Liver (tissue), 9 donors: ENCODE data around the gene CDC42EP3. TPM values are rescaled to one million over a fixed set of nuclear protein-coding genes. Genes with fewer than 3 reads are reported as not detected.

Experiments
- DNase-seq: peaks from one replicate; pipeline ENCODE4 v3.0.0-alpha.2; 2017; ENCODE audit warnings: low spot score
- H3K27ac ChIP-seq, 2 donors: one replicate each; pipeline ENCODE4 v1.7.0; 2013; ENCODE audit warnings: inconsistent platforms in 2 of 2, low read length in 2 of 2, control low read depth in 1 of 2, low read depth in 1 of 2, mild to moderate bottlenecking in 1 of 2
- H3K27me3 ChIP-seq, 4 donors: one replicate each; pipeline versions ENCODE4 v1.6.1 to v1.7.0; 2013; ENCODE audit warnings: low read length in 3 of 4, inconsistent platforms in 1 of 4, mild to moderate bottlenecking in 1 of 4, moderate library complexity in 1 of 4; ENCODE audit not compliant: control insufficient read depth in 4 of 4, insufficient read depth in 4 of 4
- H3K36me3 ChIP-seq, 4 donors: one replicate each; pipeline versions ENCODE4 v1.6.1 to v1.7.0; 2013; ENCODE audit warnings: low read length in 3 of 4, mild to moderate bottlenecking in 3 of 4, low read depth in 1 of 4, moderate library complexity in 1 of 4; ENCODE audit not compliant: control insufficient read depth in 4 of 4, insufficient read depth in 3 of 4
- H3K4me1 ChIP-seq, 4 donors: one replicate each; pipeline versions ENCODE4 v1.6.1 to v1.7.0; 2013; ENCODE audit warnings: low read length in 3 of 4, mild to moderate bottlenecking in 3 of 4, moderate library complexity in 1 of 4; ENCODE audit not compliant: control insufficient read depth in 4 of 4, insufficient read depth in 4 of 4
- H3K4me3 ChIP-seq, 3 donors: one replicate each; pipeline versions ENCODE4 v1.6.1 to v1.7.0; 2013; ENCODE audit warnings: low read length in 3 of 3, control low read depth in 1 of 3, low read depth in 1 of 3, mild to moderate bottlenecking in 1 of 3
- H3K9ac ChIP-seq, 2 donors: one replicate each; pipeline ENCODE4 v1.7.0; 2013; ENCODE audit warnings: low read length in 2 of 2, mild to moderate bottlenecking in 2 of 2, moderate library complexity in 2 of 2, control low read depth in 1 of 2, low read depth in 1 of 2
- H3K9me3 ChIP-seq, 4 donors: one replicate each; pipeline versions ENCODE4 v1.6.1 to v1.7.0; 2013; ENCODE audit warnings: low read length in 3 of 4; ENCODE audit not compliant: control insufficient read depth in 4 of 4
- EGR1 ChIP-seq, 2 donors: IDR thresholded peaks; 2 replicates each; pipeline ENCODE4 v1.6.1; 2016 to 2018; ENCODE audit warnings: antibody characterized with exemption in 2 of 2, low read depth in 2 of 2
- GABPA ChIP-seq, 2 donors: IDR thresholded peaks in 1 of 2; conservative IDR thresholded peaks in 1 of 2; 2 replicates each; pipeline ENCODE4 v1.6.1; 2016; ENCODE audit warnings: antibody characterized with exemption in 2 of 2, mild to moderate bottlenecking in 1 of 2, moderate library complexity in 1 of 2
- HNF4A ChIP-seq, 2 donors: conservative IDR thresholded peaks; 2 replicates each; pipeline ENCODE4 v1.6.1; 2016; ENCODE audit warnings: antibody characterized with exemption in 2 of 2, mild to moderate bottlenecking in 2 of 2
- JUND ChIP-seq, 2 donors: IDR thresholded peaks; 2 replicates each; pipeline ENCODE4 v1.6.1; 2016; ENCODE audit warnings: antibody characterized with exemption in 2 of 2
- MAX ChIP-seq: IDR thresholded peaks from 2 replicates; pipeline ENCODE4 v1.6.1; 2016; ENCODE audit warnings: antibody characterized with exemption
- REST ChIP-seq: IDR thresholded peaks from 2 replicates; pipeline ENCODE4 v1.6.1; 2016; ENCODE audit warnings: antibody characterized with exemption, mild to moderate bottlenecking
- SP1 ChIP-seq: IDR thresholded peaks from 2 replicates; pipeline ENCODE4 v1.6.1; 2018; ENCODE audit warnings: antibody characterized with exemption, mild to moderate bottlenecking
- TAF1 ChIP-seq: conservative IDR thresholded peaks from 2 replicates; pipeline ENCODE4 v1.6.1; 2016; ENCODE audit warnings: antibody characterized with exemption, mild to moderate bottlenecking
- YY1 ChIP-seq: IDR thresholded peaks from 2 replicates; pipeline ENCODE4 v1.6.1; 2016; ENCODE audit warnings: antibody characterized with exemption, mild to moderate bottlenecking
- ZBTB33 ChIP-seq: IDR thresholded peaks from 2 replicates; pipeline ENCODE4 v1.6.1; 2016; ENCODE audit warnings: antibody characterized with exemption
- WGBS: extraction: QIAGEN DNeasy Blood & Tissue Kit; methylation state at CpG from one replicate; pipeline ENCODE4 v1.1.7; 2013; 5-methylcytosine and 5-hydroxymethylcytosine counted together
- polyA plus RNA-seq, 2 donors: library from polyadenylated mRNA; stranded (reverse) in 1 of 2; unstranded in 1 of 2; fragments of 200-250 nt in 1 of 2; fragments of >200 nt in 1 of 2; fragmentation: Nextera tagmentation in 1 of 2; extraction: Ambion mirVana in 1 of 2; gene quantifications; one replicate each; pipeline versions ENCODE4 v1.2.1 to v1.2.3, GENCODE V29; 2013 to 2015
- total RNA-seq, 2 donors: library from RNA; depleted of rRNA; stranded (reverse); fragments of >200 nt; gene quantifications; one replicate each; pipeline ENCODE4 v1.2.3, GENCODE V29; 2014
- donor health status: healthy.
- donor health status: healthy.
- donor health status: healthy.
- donor health status: healthy.
- donor health status: healthy.

Gene CDC42EP3
- total and polyA plus RNA-seq, 4 donors, result 2.5 to 4.1 (median 3.3) TPM

DNA sequence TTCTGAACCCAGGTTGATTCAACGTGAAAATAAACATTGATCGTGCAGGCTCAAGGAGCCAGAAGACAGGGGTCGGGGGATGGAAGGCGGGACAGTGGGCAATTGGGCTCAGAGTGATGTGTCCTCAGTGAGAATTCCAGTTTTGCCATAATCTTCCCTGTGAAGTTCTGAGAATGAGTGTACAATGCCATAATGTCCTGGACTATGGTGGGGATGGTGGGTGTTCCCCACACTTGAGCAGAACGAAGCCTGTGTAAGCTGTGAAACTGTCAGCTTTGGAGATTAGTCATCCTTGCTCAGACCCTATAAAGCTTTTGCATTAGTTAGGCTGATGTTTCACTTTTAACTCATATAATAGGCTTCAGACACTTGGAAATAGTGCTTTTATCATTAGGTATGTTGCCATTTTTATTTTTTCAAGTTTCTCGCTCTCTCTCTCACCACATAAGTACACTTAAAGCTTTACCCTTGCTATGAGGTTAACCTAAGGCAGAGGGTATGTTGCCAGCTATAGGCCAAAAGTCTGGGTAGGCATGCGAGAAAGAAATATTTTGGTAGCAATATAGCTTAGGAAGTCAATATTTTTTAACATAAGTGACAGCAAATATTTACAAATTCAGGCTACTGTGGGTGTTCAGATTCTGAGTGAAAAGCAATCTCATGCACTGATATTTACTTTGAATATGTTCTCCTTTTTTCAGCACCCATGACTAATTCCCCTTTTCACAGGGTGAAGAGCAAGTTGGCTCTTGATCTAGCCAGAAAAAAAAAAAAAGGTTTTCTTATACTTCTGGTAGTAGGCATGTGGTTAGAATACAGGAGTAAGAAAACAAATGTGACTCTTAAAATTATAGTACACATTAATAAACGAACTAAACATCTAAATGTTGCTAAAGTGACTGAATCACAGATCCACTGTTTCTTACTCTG lies 47.2 kb downstream of the CDC42EP3 start:
- Histone ChIP-seq H3K4me3 (no peak overlapping the region), H3K4me1 (no peaks in the 10 kb centered on the region), H3K27ac (no peak overlapping the region), H3K9ac (no peak overlapping the region), H3K27me3 (no peaks in the 10 kb centered on the region), H3K9me3 (no peaks in the 10 kb centered on the region), H3K36me3 (peaks cover 0 to 4% (median 0%) of the 10 kb centered on the region in 4 donors)
- WGBS, result 89% methylated on average over 8 of the region's 8 CpGs
- no peak for DNase-seq
- TF ChIP-seq EGR1 (IDR thresholded peaks at IDR 0.05; ENCODE audit: low read depth in 2 of 2) (no peak), HNF4A (conservative IDR thresholded peaks at IDR 0.05) (no peak), YY1 (no peak)

GRCh38 chr2:37623406-37623805 lies 48.0 kb downstream of the CDC42EP3 start:
- no peaks in the 10 kb centered on the region for H3K9me3 ChIP-seq
- no peak for TF ChIP-seq ZBTB33
- TF ChIP-seq GABPA (IDR thresholded peaks at IDR 0.05 in 1 of 2, conservative IDR thresholded peaks at IDR 0.05 in 1 of 2), result no peak
- TF ChIP-seq JUND (IDR thresholded peaks at IDR 0.05), result no peak
- no peak for TF ChIP-seq SP1
- no peak for TF ChIP-seq REST
- no peak for TF ChIP-seq TAF1
- TF ChIP-seq MAX, result no peak
- no peak overlapping the region for H3K9ac ChIP-seq
- peaks cover 0 to 4% (median 0%) of the 10 kb centered on the region in 4 donors for H3K36me3 ChIP-seq
- H3K27ac ChIP-seq, result no peak overlapping the region
- DNase-seq, result no peak
- no peak overlapping the region for H3K4me3 ChIP-seq
- no peaks in the 10 kb centered on the region for H3K4me1 ChIP-seq
- no peaks in the 10 kb centered on the region for H3K27me3 ChIP-seq
